HepG2 (cell line): ENCODE measurements around the gene ANKLE1. TPM values are rescaled to one million over a fixed set of nuclear protein-coding genes. Genes with fewer than 3 reads are reported as not detected.

Experiments
- ATAC-seq: fragments of 200-7000 bp; cut with Tn5 transposase; 3 replicates; pipeline ENCODE4 v1.9.1; 2020; ENCODE audit warnings: mild to moderate bottlenecking, moderate library complexity
- BruUV-seq: library from RNA; stranded (reverse); fragments of 400-500 nt; replicated peaks from 2 replicates; lab custom pipeline; 2021; lab: Mats Ljungman, UMichigan
- CTCF ChIA-PET: fragments of 300-600 bp; formaldehyde crosslinking; extraction: SDS; loops from one replicate; lab custom pipeline; 2021; ENCODE audit warnings: low total read pairs, inconsistent platforms, low intra/inter-chr PET ratio; lab: Yijun Ruan, JAX
- POLR2A ChIA-PET: fragments of 350-600 bp; sonication (Branson Sonifier 250); formaldehyde crosslinking; loops from one replicate; lab custom pipeline; 2020; ENCODE audit warnings: antibody characterized with exemption, inconsistent platforms; lab: Yijun Ruan, JAX
- DNase-seq: peaks from one replicate; pipeline ENCODE4 v3.0.0-alpha.2; 2015; ENCODE audit warnings: low spot score
- FAIRE-seq: peaks from 3 replicates; lab custom pipeline; 2011; peaks lifted over from hg19 to GRCh38; lab: Jason Lieb, UNC
- H2AFZ ChIP-seq: one replicate; pipeline ENCODE4 v1.6.1; 2011; ENCODE audit warnings: low read length, inconsistent platforms
- H3K27ac ChIP-seq: fragments of 300-600 bp; 3 replicates; pipeline ENCODE4 v1.8.0; 2011; ENCODE audit warnings: mixed run types, mild to moderate bottlenecking, mixed read lengths, low read length, inconsistent platforms; ENCODE audit not compliant: insufficient read depth; ENCODE audit errors: extremely low read length
- H3K27me3 ChIP-seq, 2 experiments: fragments of 200-600 bp in 1 of 2; 2 replicates in 1 of 2; 3 replicates in 1 of 2; pipeline versions ENCODE4 v1.6.0 to v1.8.0; 2011; ENCODE audit warnings: low read length in 2 of 2, mild to moderate bottlenecking in 2 of 2, moderate library complexity in 2 of 2, inconsistent platforms in 1 of 2; ENCODE audit not compliant: insufficient read depth in 2 of 2, control insufficient read depth in 1 of 2
- H3K36me3 ChIP-seq, 2 experiments: fragments of 200-600 bp in 1 of 2; replicated peaks in 1 of 2; 2 replicates in 1 of 2; 3 replicates in 1 of 2; pipeline versions ENCODE4 v1.5.1 to v1.8.0; 2011; ENCODE audit warnings: low read length in 2 of 2, inconsistent platforms in 1 of 2; ENCODE audit not compliant: insufficient read depth in 2 of 2, control insufficient read depth in 1 of 2
- H3K4me1 ChIP-seq: 2 replicates; pipeline ENCODE4 v1.5.1; 2012; ENCODE audit warnings: low read length, inconsistent platforms; ENCODE audit not compliant: insufficient read depth
- H3K4me2 ChIP-seq: 2 replicates; pipeline ENCODE4 v1.6.0; 2011; ENCODE audit warnings: low read depth, low read length, inconsistent platforms
- H3K4me3 ChIP-seq, 3 experiments: fragments of 200-600 bp in 1 of 3; sonication (generic), shearing (Covaris generic) in 1 of 3; replicated peaks in 1 of 3; 2 replicates each; pipeline ENCODE4 v1.5.1; 2011 to 2016; ENCODE audit warnings: low read length in 3 of 3, inconsistent platforms in 2 of 3, low read depth in 2 of 3, mild to moderate bottlenecking in 2 of 3, control low read depth in 1 of 3, mixed read lengths in 1 of 3; ENCODE audit not compliant: insufficient read depth in 1 of 3
- H3K79me2 ChIP-seq: one replicate; pipeline ENCODE4 v1.6.1; 2011; ENCODE audit warnings: low read length, inconsistent platforms; ENCODE audit not compliant: insufficient read depth
- H3K9ac ChIP-seq: 2 replicates; pipeline ENCODE4 v1.6.0; 2011; ENCODE audit warnings: mild to moderate bottlenecking, low read depth, low read length, inconsistent platforms; ENCODE audit not compliant: insufficient read depth
- H3K9me3 ChIP-seq: 2 replicates; pipeline ENCODE4 v1.5.1; 2012; ENCODE audit warnings: mild to moderate bottlenecking, low read length
- H4K20me1 ChIP-seq: 2 replicates; pipeline ENCODE4 v1.6.0; 2011; ENCODE audit warnings: inconsistent platforms, mild to moderate bottlenecking, low read length, moderate library complexity; ENCODE audit not compliant: insufficient read depth
- ASH2L ChIP-seq: fragments of 300-600, 200-600 bp; sonication (generic); IDR thresholded peaks from 2 replicates; pipeline ENCODE4 v1.7.0; 2017; ENCODE audit warnings: low read depth, mild to moderate bottlenecking, moderate library complexity, mixed read lengths, low read length; ENCODE audit not compliant: insufficient read length
- FOSL1 ChIP-seq: sonication (generic); formaldehyde crosslinking; IDR thresholded peaks from 2 replicates; pipeline ENCODE4 v1.9.0; 2021; ENCODE audit warnings: missing genetic modification reagents, borderline replicate concordance
- HNRNPL ChIP-seq: fragments of 200-400 bp; formaldehyde crosslinking; IDR thresholded peaks from 2 replicates; pipeline ENCODE4 v1.6.1; 2017; ENCODE audit warnings: mild to moderate bottlenecking, low read depth, low read length
- POLR2G ChIP-seq: fragments of 200-400 bp; formaldehyde crosslinking; IDR thresholded peaks from 2 replicates; pipeline ENCODE4 v1.6.1; 2018; ENCODE audit warnings: mild to moderate bottlenecking, low read depth, low read length, moderate library complexity
- RFXAP ChIP-seq: sonication (generic); formaldehyde crosslinking; IDR thresholded peaks from 2 replicates; pipeline ENCODE4 v1.4.0; 2020; ENCODE audit warnings: missing genetic modification reagents, borderline replicate concordance
- SKI ChIP-seq: fragments of 450-650 bp; IDR thresholded peaks from one replicate; pipeline ENCODE4 v1.6.1; 2018; ENCODE audit warnings: mild to moderate bottlenecking; ENCODE audit not compliant: partially characterized antibody
- SP1 ChIP-seq, 2 experiments: fragments of 450-650 bp in 1 of 2; sonication (generic) in 1 of 2; formaldehyde crosslinking in 1 of 2; IDR thresholded peaks; 2 replicates each; pipeline versions ENCODE4 v1.4.0 to v1.6.1; 2016 to 2020; ENCODE audit warnings: missing genetic modification reagents in 1 of 2
- SP4 ChIP-seq: sonication (generic); formaldehyde crosslinking; IDR thresholded peaks from 2 replicates; pipeline ENCODE4 v1.8.1; 2023; ENCODE audit warnings: mild to moderate bottlenecking, missing genetic modification reagents
- STAT6 ChIP-seq: sonication (generic); formaldehyde crosslinking; IDR thresholded peaks from 2 replicates; pipeline ENCODE4 v1.4.0; 2020; ENCODE audit warnings: missing genetic modification reagents, mild to moderate bottlenecking, borderline replicate concordance
- ZC3H13 ChIP-seq: sonication (generic); formaldehyde crosslinking; IDR thresholded peaks from 2 replicates; pipeline ENCODE4 v1.8.1; 2023; ENCODE audit warnings: mild to moderate bottlenecking, missing genetic modification reagents, moderate library complexity
- ZNF333 ChIP-seq: sonication (generic); formaldehyde crosslinking; IDR thresholded peaks from 2 replicates; pipeline ENCODE4 v1.4.0; 2020; ENCODE audit warnings: mild to moderate bottlenecking, missing genetic modification reagents, borderline replicate concordance
- ZNF687 ChIP-seq: sonication (generic); formaldehyde crosslinking; IDR thresholded peaks from 2 replicates; pipeline ENCODE4 v1.5.1; 2020; ENCODE audit warnings: mild to moderate bottlenecking, missing genetic modification reagents, moderate library complexity
- ZNF720 ChIP-seq: sonication (generic); formaldehyde crosslinking; IDR thresholded peaks from 2 replicates; pipeline ENCODE4 v1.4.0; 2020; ENCODE audit warnings: missing genetic modification reagents
- ZNF749 ChIP-seq: sonication (generic); formaldehyde crosslinking; IDR thresholded peaks from 2 replicates; pipeline ENCODE4 v1.8.0; 2022; ENCODE audit warnings: mild to moderate bottlenecking, missing genetic modification reagents, moderate library complexity, borderline replicate concordance
- ZNF781 ChIP-seq: sonication (generic); formaldehyde crosslinking; IDR thresholded peaks from 2 replicates; pipeline ENCODE4 v1.5.1; 2020; ENCODE audit warnings: borderline replicate concordance, mild to moderate bottlenecking, missing genetic modification reagents; ENCODE audit errors: not compliant biosample characterization
- WGBS: methylation state at CpG from one replicate; pipeline ENCODE4 v1.1.6; 2017; ENCODE audit warnings: low lambda C conversion rate; 5-methylcytosine and 5-hydroxymethylcytosine counted together
- in situ Hi-C: cut with HindIII; loops from 2 replicates; pipeline ENCODE4 v1.10.0; 2017; ENCODE audit warnings: low pct_unique_long_range_greater_than_20kb; ENCODE audit not compliant: extremely low pct_ligation_motif_present
- intact Hi-C: fragments of 100-400 bp; cut with micrococcal nuclease; formaldehyde crosslinking; loops from one replicate; pipeline ENCODE4 v1.10.0; 2022; ENCODE audit not compliant: unreplicated experiment
- polyA plus RNA-seq, 8 experiments: library from polyadenylated mRNA; depleted of rRNA in 3 of 8; stranded (reverse) in 7 of 8; unstranded in 1 of 8; fragments of >200 nt; fragmentation: Illumina TruSeq in 4 of 8; extraction: Trizol in 4 of 8; gene quantifications; 2 replicates each; pipeline versions ENCODE4 v1.2.1 to v1.2.3, GENCODE V29; 2011 to 2016; ENCODE audit warnings: low read depth in 4 of 8, missing spikeins in 1 of 8, mixed read lengths in 1 of 8; ENCODE audit not compliant: insufficient read depth in 1 of 8
- total RNA-seq, 5 experiments: library from RNA; depleted of rRNA; stranded (reverse); fragments of >200 nt; fragmentation: Illumina TruSeq; extraction: Trizol; gene quantifications; 2 replicates each; pipeline ENCODE4 v1.2.3, GENCODE V29; 2016; ENCODE audit warnings: low read depth in 1 of 5

ANKLE1 gene
- total and polyA plus RNA-seq, 2 of the 13 experiments (the other 11 are each of a cell fraction or from before 2014, with no cell fraction given), result 0.69 to 1.5 TPM

- CTCF ChIA-PET, result no interaction called here
- no peaks in the 10 kb centered on the region for H3K36me3 ChIP-seq
- POLR2A ChIA-PET, result interaction anchor here (0.6 to 3.7 kb wide), 15 partner anchors 9 to 526 kb away, joined by 3 to 37 read pairs (median 5); partner anchors contain the start of genes BABAM1, BST2, DDA1 and MRPL34
- H3K9ac ChIP-seq, result no peak overlapping the region
- H3K79me2 ChIP-seq, result peaks cover 4% of the 10 kb centered on the region
- peak; percentile 87 for DNase-seq
- no peak for FAIRE-seq
- no peak overlapping the region for H3K4me3 ChIP-seq
- BruUV-seq, result no TSS peak
- no peak overlapping the region for H2AFZ ChIP-seq
- 98% methylated on average over 43 of the region's 45 CpGs for WGBS
- in situ Hi-C loops, result no loop called here
- no peaks in the 10 kb centered on the region for H4K20me1 ChIP-seq
- H3K4me2 ChIP-seq, result no peak overlapping the region; the same call in 1 of the 2 replicates
- peak; percentile 24 for ATAC-seq
- H3K27me3 ChIP-seq, result no peaks in the 10 kb centered on the region; a peak in 1 of 5 replicates
- H3K27ac ChIP-seq, result no peak overlapping the region
- no peaks in the 10 kb centered on the region for H3K9me3 ChIP-seq
- intact Hi-C loops, result no loop called here
- peaks cover 39% of the 10 kb centered on the region for H3K4me1 ChIP-seq
- peak; percentile 67; the same call in 1 of the 2 replicates for TF ChIP-seq SP4
- 0 out of 2 replicates have a peak, but pooled peaks have one; percentile 39 for TF ChIP-seq ZC3H13
- TF ChIP-seq SP1 (IDR thresholded peaks at IDR 0.05), result no peak
- peak; percentile 57; the same call in 1 of the 2 replicates for TF ChIP-seq SP1 (CRISPR knock-in tag; IDR thresholded peaks at IDR 0.05)
- no peak for TF ChIP-seq ZNF781 (CRISPR knock-in tag)
- TF ChIP-seq RFXAP, result 0 out of 2 replicates have a peak, but pooled peaks have one; percentile 27
- TF ChIP-seq FOSL1 (CRISPR knock-in tag), result no peak
- TF ChIP-seq ZNF333 (CRISPR knock-in tag), result no peak
- TF ChIP-seq SKI, result no peak
- 0 out of 2 replicates have a peak, but pooled peaks have one; percentile 26 for TF ChIP-seq HNRNPL
- no peak for TF ChIP-seq ASH2L
- TF ChIP-seq POLR2G, result no peak
- no peak for TF ChIP-seq ZNF749 (CRISPR knock-in tag)
- TF ChIP-seq ZNF687 (CRISPR knock-in tag), result 0 out of 2 replicates have a peak, but pooled peaks have one; percentile 12
- no peak for TF ChIP-seq ZNF720 (CRISPR knock-in tag)
- TF ChIP-seq STAT6, result no peak
Observed at GRCh38 chr19:17332677-17333581, 51.2 kb downstream of the ANKLE1 start.
